ENCODE data around the gene GRIN1. TPM values are rescaled to one million over a fixed set of nuclear protein-coding genes. Genes with fewer than 3 reads are reported as not detected.

GRIN1 gene
- total and polyA plus RNA-seq, 8 donors: 0.08 to 0.53 (median 0.28) TPM; not detected in 2

- 41 to 56% methylated on average over 34 to 36 of the region's 36 CpGs for WGBS, 2 donors
- ATAC-seq: peak; percentile 66 to 84 (median 79)
- H3K9me3 ChIP-seq: no peaks in the 10 kb centered on the region
- no peak for FAIRE-seq
- peaks cover under 1 to 5% (median 2%) of the 10 kb centered on the region in 3 donors for H3K4me1 ChIP-seq
- H3K27me3 ChIP-seq: no peaks in the 10 kb centered on the region
- intact Hi-C loops (cut with DNase I): no loop called here
- no peak for TF ChIP-seq CTCF (IDR thresholded peaks at IDR 0.05)
- DNase-seq: peak; percentile 84 to 96 (median 90)
- no peaks in the 10 kb centered on the region for H3K36me3 ChIP-seq
- H3K27ac ChIP-seq: peak overlapping the region; percentile 70 to 76 (median 72)
- H3K4me3 ChIP-seq: peak overlapping the region; percentile 18 to 50 (median 34)
Observed at GRCh38 chr9:137217276-137218211, 78.6 kb downstream of the GRIN1 start.

- Histone ChIP-seq H3K9me3 (no peaks in the 10 kb centered on the region), H3K4me1 (peaks cover 6 to 12% (median 7%) of the 10 kb centered on the region in 3 donors), H3K4me3 (peak overlapping the region; percentile 7 to 50 (median 34)), H3K27ac (peak overlapping the region; percentile 70 to 76 (median 72)), H3K27me3 (no peaks in the 10 kb centered on the region), H3K36me3 (no peaks in the 10 kb centered on the region)
- intact Hi-C loops (cut with DNase I): no loop called here
- ATAC-seq (peak in 1 of 4 donors; percentile 6), DNase-seq (peak in 1 of 6 donors; percentile 57), FAIRE-seq (no peak)
- TF ChIP-seq CTCF (IDR thresholded peaks at IDR 0.05): no peak
- WGBS, 2 donors: 68 to 71% methylated on average over 18 to 30 of the region's 30 CpGs
Observed at GRCh38 chr9:137218212-137218753, 79.3 kb downstream of the GRIN1 start.

Small RNAs within 50 kb of the gene (microRNA-seq; reads per million reads assigned to microRNA genes)
- gene MIR3621: 0 reads per million in 2 donors

Other genes starting within 250 kb of the GRIN1 start
Only the 30 nearest of the 31 such genes appear.
- 1 to 10 TPM in 1 of 6 donors, under 1 TPM in 4, not detected in 1; 0.24 to 1.2 (median 0.43) TPM for gene C8G, start 193.9 kb upstream of the GRIN1 start, total RNA-seq
- 1 to 10 TPM in 1 of 2 donors, under 1 TPM in 1; 0.84 to 5.0 TPM for gene C8G, start 193.9 kb upstream of the GRIN1 start, polyA plus RNA-seq
- gene LCN12, start 186.9 kb upstream of the GRIN1 start, total RNA-seq: 1 to 10 TPM in 5 of 6 donors, under 1 TPM in 1; 0.57 to 7.6 (median 3.0) TPM
- 10 to 100 TPM in 1 of 2 donors, 1 to 10 TPM in 1; 9.0 to 16.5 TPM for gene LCN12, start 186.9 kb upstream of the GRIN1 start, polyA plus RNA-seq
- gene PTGDS, start 161.7 kb upstream of the GRIN1 start, total RNA-seq: 10 to 100 TPM in 4 of 6 donors, 1 to 10 TPM in 2; 5.7 to 42.7 (median 25.8) TPM
- gene PTGDS, start 161.7 kb upstream of the GRIN1 start, polyA plus RNA-seq: 10 to 100 TPM; 35.0 to 49.1 TPM
- under 1 TPM in 3 of 6 donors, not detected in 3; 0.12 to 0.17 (median 0.14) TPM for gene LCNL1, start 156.2 kb upstream of the GRIN1 start, total RNA-seq
- under 1 TPM; 0.23 to 0.38 TPM for gene LCNL1, start 156.2 kb upstream of the GRIN1 start, polyA plus RNA-seq
- 10 to 100 TPM; 16.0 to 23.5 (median 20.0) TPM for gene PAXX, start 146.7 kb upstream of the GRIN1 start, total RNA-seq
- 100 to 1,000 TPM; 184 to 222 TPM for gene PAXX, start 146.7 kb upstream of the GRIN1 start, polyA plus RNA-seq
- gene CLIC3, start 142.6 kb upstream of the GRIN1 start, total RNA-seq: under 1 TPM in 5 of 6 donors, not detected in 1; 0.24 to 0.44 (median 0.38) TPM
- 1 to 10 TPM; 1.1 to 1.3 TPM for gene CLIC3, start 142.6 kb upstream of the GRIN1 start, polyA plus RNA-seq
- 10 to 100 TPM; 16.2 to 32.6 (median 25.4) TPM for gene ABCA2, start 110.9 kb upstream of the GRIN1 start, total RNA-seq
- 10 to 100 TPM; 70.4 to 80.0 TPM for gene ABCA2, start 110.9 kb upstream of the GRIN1 start, polyA plus RNA-seq
- under 1 TPM in 2 of 6 donors, not detected in 4; 0.18 to 0.19 TPM for gene FUT7, start 107.1 kb upstream of the GRIN1 start, total RNA-seq
- under 1 TPM in 1 of 2 donors, not detected in 1; 0.12 TPM for gene FUT7, start 107.1 kb upstream of the GRIN1 start, polyA plus RNA-seq
- 10 to 100 TPM; 31.5 to 70.9 (median 36.8) TPM for gene NPDC1, start 93.0 kb upstream of the GRIN1 start, total RNA-seq
- 100 to 1,000 TPM; 183 to 328 TPM for gene NPDC1, start 93.0 kb upstream of the GRIN1 start, polyA plus RNA-seq
- 1 to 10 TPM in 5 of 6 donors, under 1 TPM in 1; 0.91 to 4.5 (median 2.0) TPM for gene ENTPD2, start 85.1 kb upstream of the GRIN1 start, total RNA-seq
- 1 to 10 TPM; 4.5 to 6.5 TPM for gene ENTPD2, start 85.1 kb upstream of the GRIN1 start, polyA plus RNA-seq
- gene SAPCD2, start 68.6 kb upstream of the GRIN1 start, total RNA-seq: under 1 TPM; 0.04 to 0.97 (median 0.45) TPM
- gene SAPCD2, start 68.6 kb upstream of the GRIN1 start, polyA plus RNA-seq: under 1 TPM; 0.30 to 0.38 TPM
- gene UAP1L1, start 61.6 kb upstream of the GRIN1 start, total RNA-seq: 10 to 100 TPM in 1 of 6 donors, 1 to 10 TPM in 5; 5.2 to 13.6 (median 5.9) TPM
- 10 to 100 TPM; 10.5 to 14.4 TPM for gene UAP1L1, start 61.6 kb upstream of the GRIN1 start, polyA plus RNA-seq
- gene MAN1B1, start 52.2 kb upstream of the GRIN1 start, total RNA-seq: 10 to 100 TPM; 22.0 to 33.5 (median 26.0) TPM
- gene MAN1B1, start 52.2 kb upstream of the GRIN1 start, polyA plus RNA-seq: 10 to 100 TPM; 83.6 to 86.0 TPM
- gene DPP7, start 24.4 kb upstream of the GRIN1 start, total RNA-seq: 100 to 1,000 TPM in 2 of 6 donors, 10 to 100 TPM in 4; 87.3 to 113 (median 98.8) TPM
- 100 to 1,000 TPM; 497 to 526 TPM for gene DPP7, start 24.4 kb upstream of the GRIN1 start, polyA plus RNA-seq
- under 1 TPM; 0.28 to 0.90 (median 0.49) TPM for gene LRRC26, start 30.9 kb downstream of the GRIN1 start, total RNA-seq
- not detected for gene LRRC26, start 30.9 kb downstream of the GRIN1 start, polyA plus RNA-seq
- gene TMEM210, start 32.9 kb downstream of the GRIN1 start, total RNA-seq: not detected
- not detected for gene TMEM210, start 32.9 kb downstream of the GRIN1 start, polyA plus RNA-seq
- 10 to 100 TPM; 22.2 to 39.4 (median 31.5) TPM for gene ANAPC2, start 49.4 kb downstream of the GRIN1 start, total RNA-seq
- 100 to 1,000 TPM in 1 of 2 donors, 10 to 100 TPM in 1; 99.9 to 122 TPM for gene ANAPC2, start 49.4 kb downstream of the GRIN1 start, polyA plus RNA-seq
- gene SSNA1, start 49.5 kb downstream of the GRIN1 start, total RNA-seq: 10 to 100 TPM; 30.8 to 45.2 (median 38.3) TPM
- gene SSNA1, start 49.5 kb downstream of the GRIN1 start, polyA plus RNA-seq: 10 to 100 TPM; 67.4 to 81.0 TPM
- 100 to 1,000 TPM in 1 of 6 donors, 10 to 100 TPM in 5; 50.3 to 110 (median 74.8) TPM for gene TPRN, start 61.6 kb downstream of the GRIN1 start, total RNA-seq
- 10 to 100 TPM; 48.7 to 66.5 TPM for gene TPRN, start 61.6 kb downstream of the GRIN1 start, polyA plus RNA-seq
- 10 to 100 TPM in 5 of 6 donors, 1 to 10 TPM in 1; 9.7 to 19.0 (median 13.1) TPM for gene TMEM203, start 66.5 kb downstream of the GRIN1 start, total RNA-seq
- 10 to 100 TPM; 16.9 to 22.8 TPM for gene TMEM203, start 66.5 kb downstream of the GRIN1 start, polyA plus RNA-seq
- gene NDOR1, start 66.5 kb downstream of the GRIN1 start, total RNA-seq: 10 to 100 TPM in 1 of 6 donors, 1 to 10 TPM in 5; 4.6 to 12.9 (median 6.5) TPM
- gene NDOR1, start 66.5 kb downstream of the GRIN1 start, polyA plus RNA-seq: 10 to 100 TPM in 1 of 2 donors, 1 to 10 TPM in 1; 9.7 to 25.4 TPM
- gene RNF208, start 83.1 kb downstream of the GRIN1 start, total RNA-seq: 1 to 10 TPM; 3.3 to 6.5 (median 3.4) TPM
- gene RNF208, start 83.1 kb downstream of the GRIN1 start, polyA plus RNA-seq: 10 to 100 TPM; 11.4 to 20.7 TPM
- gene CYSRT1, start 86.0 kb downstream of the GRIN1 start, total RNA-seq: under 1 TPM in 2 of 6 donors, not detected in 4; 0.22 to 0.32 TPM
- gene CYSRT1, start 86.0 kb downstream of the GRIN1 start, polyA plus RNA-seq: 1 to 10 TPM in 1 of 2 donors, under 1 TPM in 1; 0.87 to 1.3 TPM
- gene RNF224, start 88.3 kb downstream of the GRIN1 start, total RNA-seq: under 1 TPM in 1 of 6 donors, not detected in 5; 0.09 TPM
- gene RNF224, start 88.3 kb downstream of the GRIN1 start, polyA plus RNA-seq: under 1 TPM; 0.61 TPM
- under 1 TPM in 2 of 6 donors, not detected in 4; 0.12 to 0.19 TPM for gene SLC34A3, start 91.7 kb downstream of the GRIN1 start, total RNA-seq
- under 1 TPM; 0.21 to 0.42 TPM for gene SLC34A3, start 91.7 kb downstream of the GRIN1 start, polyA plus RNA-seq
- 10 to 100 TPM; 40.9 to 87.6 (median 64.7) TPM for gene TUBB4B, start 102.1 kb downstream of the GRIN1 start, total RNA-seq
- gene TUBB4B, start 102.1 kb downstream of the GRIN1 start, polyA plus RNA-seq: 100 to 1,000 TPM in 1 of 2 donors, 10 to 100 TPM in 1; 96.2 to 143 TPM
- not detected for gene STPG3, start 112.1 kb downstream of the GRIN1 start, total RNA-seq
- gene STPG3, start 112.1 kb downstream of the GRIN1 start, polyA plus RNA-seq: under 1 TPM in 1 of 2 donors, not detected in 1; 0.23 TPM
- 10 to 100 TPM; 22.3 to 34.0 (median 29.0) TPM for gene NELFB, start 116.2 kb downstream of the GRIN1 start, total RNA-seq
- gene NELFB, start 116.2 kb downstream of the GRIN1 start, polyA plus RNA-seq: 10 to 100 TPM; 28.7 to 34.2 TPM
- gene TOR4A, start 138.6 kb downstream of the GRIN1 start, total RNA-seq: 1 to 10 TPM; 2.5 to 6.8 (median 4.3) TPM
- gene TOR4A, start 138.6 kb downstream of the GRIN1 start, polyA plus RNA-seq: 1 to 10 TPM; 1.4 to 3.0 TPM
- 10 to 100 TPM in 4 of 6 donors, 1 to 10 TPM in 2; 7.5 to 23.4 (median 13.6) TPM for gene NRARP, start 163.1 kb downstream of the GRIN1 start, total RNA-seq
- 1 to 10 TPM; 1.3 to 2.7 TPM for gene NRARP, start 163.1 kb downstream of the GRIN1 start, polyA plus RNA-seq